ENCODE measurements around the gene PTPRG. TPM values are rescaled to one million over a fixed set of nuclear protein-coding genes. Genes with fewer than 3 reads are reported as not detected.

The PTPRG gene
- total and polyA plus RNA-seq, 10 of the 15 experiments (the other 5 are each of a cell fraction or from before 2014, with no cell fraction given), result 0.29 to 20.7 (median 1.4) TPM

- no peak overlapping the region for H3K4me2 ChIP-seq (ENCODE audit: control insufficient read depth, insufficient read depth)
- POLR2A ChIA-PET, result no interaction called here
- in situ Hi-C loops (cut with MboI), result no loop called here
- H3K27ac ChIP-seq (ENCODE audit: control insufficient read depth, insufficient read depth), result no peak overlapping the region
- SMC1A ChIA-PET (ENCODE audit: uncharacterized antibody, unreplicated experiment), result interaction anchor here (1.4 kb wide), 1 partner anchor 39 kb away, joined by 4 read pairs; no protein-coding TSS in a partner anchor
- no peak overlapping the region for H3K9ac ChIP-seq (ENCODE audit: control insufficient read depth, insufficient read depth, low read length)
- no peaks in the 10 kb centered on the region for H3K9me3 ChIP-seq (replicated peaks; ENCODE audit: control insufficient read depth, insufficient read depth, low read length)
- FAIRE-seq (no peak), DNase-seq (ENCODE audit: low read depth, low spot score) (no peak), ATAC-seq (no peak)
- intact Hi-C loops (cut with micrococcal nuclease; ENCODE audit: unreplicated experiment), result no loop called here
- no peak overlapping the region for H3K4me3 ChIP-seq
- H2AFZ ChIP-seq (ENCODE audit: control insufficient read depth, low read depth, low read length), result no peak overlapping the region
- BruUV-seq (replicated peaks), result no TSS peak
- TF ChIP-seq ASH2L (IDR thresholded peaks at IDR 0.05; ENCODE audit: borderline replicate concordance, low read depth) (no peak), CBX3 (IDR thresholded peaks at IDR 0.05; ENCODE audit: borderline replicate concordance, low read depth) (no peak), SMAD1 (IDR thresholded peaks at IDR 0.05; ENCODE audit: low read depth, partially characterized antibody) (no peak)
- H3K36me3 ChIP-seq (ENCODE audit: control insufficient read depth in 2 of 2, insufficient read depth in 2 of 2, low read length in 1 of 2), result no peaks in the 10 kb centered on the region
- no peaks in the 10 kb centered on the region for H4K20me1 ChIP-seq (ENCODE audit: control insufficient read depth, insufficient read depth)
- H3K27me3 ChIP-seq (replicated peaks in 1 of 2; ENCODE audit: control insufficient read depth in 2 of 2, insufficient read depth in 2 of 2, low read length in 1 of 2), result no peaks in the 10 kb centered on the region
- H3K79me2 ChIP-seq (ENCODE audit: control insufficient read depth, insufficient read depth, low read length), result no peaks in the 10 kb centered on the region
- CTCF ChIA-PET, result interaction anchor here (0.7 kb wide), 1 partner anchor 260 kb away, joined by 3 read pairs; no protein-coding TSS in a partner anchor
- RAD21 ChIA-PET (ENCODE audit: unreplicated experiment), result no interaction called here
- H3K4me1 ChIP-seq (ENCODE audit: control insufficient read depth, insufficient read depth, low read length), result no peaks in the 10 kb centered on the region
Measured at GRCh38 chr3:61591300-61591699, 29.9 kb downstream of the PTPRG start.

- Histone ChIP-seq H3K36me3 (ENCODE audit: control insufficient read depth in 2 of 2, insufficient read depth in 2 of 2, low read length in 1 of 2) (no peaks in the 10 kb centered on the region), H3K79me2 (ENCODE audit: control insufficient read depth, insufficient read depth, low read length) (no peaks in the 10 kb centered on the region), H4K20me1 (ENCODE audit: control insufficient read depth, insufficient read depth) (no peaks in the 10 kb centered on the region), H3K27me3 (replicated peaks in 1 of 2; ENCODE audit: control insufficient read depth in 2 of 2, insufficient read depth in 2 of 2, low read length in 1 of 2) (no peaks in the 10 kb centered on the region; a peak in 1 of 4 replicates), H3K9me3 (replicated peaks; ENCODE audit: control insufficient read depth, insufficient read depth, low read length) (no peaks in the 10 kb centered on the region), H3K9ac (ENCODE audit: control insufficient read depth, insufficient read depth, low read length) (no peak overlapping the region), H3K4me3 (no peak overlapping the region), H3K4me1 (ENCODE audit: control insufficient read depth, insufficient read depth, low read length) (no peaks in the 10 kb centered on the region), H2AFZ (ENCODE audit: control insufficient read depth, low read depth, low read length) (no peak overlapping the region), H3K27ac (ENCODE audit: control insufficient read depth, insufficient read depth) (no peak overlapping the region), H3K4me2 (ENCODE audit: control insufficient read depth, insufficient read depth) (no peak overlapping the region)
- WGBS (ENCODE audit: insufficient coverage, insufficient replicate concordance, low lambda C conversion rate, missing lambda C conversion rate), result 6% methylated on average over 4 of the region's 4 CpGs
- DNase-seq (ENCODE audit: low read depth, low spot score), result no peak
- CTCF ChIA-PET, result interaction anchor here (0.6 to 1.3 kb wide), 6 partner anchors 10 to 461 kb away, joined by 3 to 7 read pairs (median 3); no protein-coding TSS in a partner anchor
- BruUV-seq (replicated peaks), result no TSS peak
- in situ Hi-C loops (cut with MboI) (no loop called here), intact Hi-C loops (cut with micrococcal nuclease; ENCODE audit: unreplicated experiment) (no loop called here)
- RAD21 ChIA-PET (ENCODE audit: unreplicated experiment), result interaction anchor here (0.7 to 1.9 kb wide), 5 partner anchors 9 to 132 kb away, joined by 3 to 6 read pairs (median 3); no protein-coding TSS in a partner anchor
- ATAC-seq, result no peak
- FAIRE-seq, result no peak
- POLR2A ChIA-PET, result interaction anchor here (0.6 to 1.1 kb wide), 5 partner anchors 18 to 474 kb away, joined by 3 to 4 read pairs (median 3); no protein-coding TSS in a partner anchor
- SMC1A ChIA-PET (ENCODE audit: uncharacterized antibody, unreplicated experiment), result interaction anchor here (0.6 to 1.7 kb wide), 9 partner anchors 9 to 1184 kb away, joined by 3 to 7 read pairs (median 3); no protein-coding TSS in a partner anchor
- TF ChIP-seq MTA2 (IDR thresholded peaks at IDR 0.05; ENCODE audit: low read depth) (no peak), SREBF1 (IDR thresholded peaks at IDR 0.05; ENCODE audit: low read length) (no peak), POU2F2 (IDR thresholded peaks at IDR 0.05; ENCODE audit: borderline replicate concordance, low read depth, low read length) (no peak), ZNF687 (IDR thresholded peaks at IDR 0.05) (no peak), E2F8 (IDR thresholded peaks at IDR 0.05; ENCODE audit: low read depth, partially characterized antibody) (no peak), CHD1 (IDR thresholded peaks at IDR 0.05; ENCODE audit: low read depth, low read length) (no peak), ZNF622 (IDR thresholded peaks at IDR 0.05) (no peak), HDAC2 (IDR thresholded peaks at IDR 0.05) (no peak)
Measured at GRCh38 chr3:61593446-61594029, 32.2 kb downstream of the PTPRG start.
